Activated CD8-positive, alpha-beta memory T cell treated with anti-CD3 and anti-CD28 coated beads, Interleukin-2, amount 50 U/mL, for 24 hours (primary cell): ENCODE data around the gene PRKACA.
A peak's percentile ranks its signal among the peaks of the same experiment; 100 is the strongest.

Source experiments
- DNase-seq: peaks from one replicate; pipeline ENCODE4 v3.0.0-alpha.2; 2020; ENCODE audit errors: extremely low read depth

The PRKACA gene

GRCh38 chr19:14093117-14093823 lies 24.3 kb downstream of the PRKACA start:
- DNase-seq: no peak

- DNase-seq: no peak
These were observed 25.6 kb downstream of the PRKACA start for GRCh38 chr19:14091813-14092462.

GRCh38 chr19:14091081-14091812 lies 26.3 kb downstream of the PRKACA start:
- DNase-seq: peak; percentile 30

- DNase-seq: peak; percentile 66
These were observed 27.0 kb downstream of the PRKACA start, which contains the start of gene SAMD1 for GRCh38 chr19:14090509-14091080. TSS of gene SAMD1 (minus strand) at chr19:14090751.

- DNase-seq: no peak
These were observed 27.7 kb downstream of the PRKACA start for GRCh38 chr19:14089662-14090508.

- DNase-seq: no peak
These were observed 28.2 kb downstream of the PRKACA start for GRCh38 chr19:14089412-14089661.

- no peak for DNase-seq
These were observed 28.7 kb downstream of the PRKACA start for GRCh38 chr19:14088634-14089411.

GRCh38 chr19:14086098-14086497 lies 31.5 kb downstream of the PRKACA start:
- no peak for DNase-seq

- no peak for DNase-seq
These were observed 32.1 kb downstream of the PRKACA start, which contains the start of gene C19orf67 for GRCh38 chr19:14085309-14085995. TSS of gene C19orf67 (minus strand) at chr19:14085783. CDS start at chr19:14085627, 156 bp downstream.

- DNase-seq: no peak
These were observed 34.9 kb downstream of the PRKACA start for GRCh38 chr19:14082675-14082960.

GRCh38 chr19:14081797-14082674 lies 35.5 kb downstream of the PRKACA start:
- DNase-seq: no peak

GRCh38 chr19:14080887-14081796 lies 36.4 kb downstream of the PRKACA start:
- DNase-seq: peak; percentile 99

GRCh38 chr19:14078411-14078810 lies 39.2 kb downstream of the PRKACA start:
- no peak for DNase-seq

GRCh38 chr19:14073925-14074838 lies 43.4 kb downstream of the PRKACA start:
- DNase-seq: no peak

- DNase-seq: no peak
These were observed 44.2 kb downstream of the PRKACA start for GRCh38 chr19:14073261-14073924.

- no peak for DNase-seq
These were observed 44.9 kb downstream of the PRKACA start, which contains the start of gene MISP3 for GRCh38 chr19:14072535-14073260. TSS of gene MISP3 (plus strand) at chr19:14072786. CDS start at chr19:14073310, 524 bp downstream.
